ENCODE results near the gene AQP9.

AQP9 gene

GRCh38 chr15:58233341-58233740 is 95.2 kb downstream of the AQP9 start:
- no peak for TF ChIP-seq POLR2A (IDR thresholded peaks at IDR 0.05; ENCODE audit: low read depth, low read length)

More at GRCh38 chr15:58233341-58233740, 95.2 kb downstream of the AQP9 start:
- DNase-seq (ENCODE audit: insufficient read length, low spot score) (no peak), FAIRE-seq (no peak)

All from H54 (cell line).